SHP77 treated with DMSO at 0.1 percent for 48 hours (cell line): Measurements from ENCODE around the gene SPTAN1.
A peak's percentile ranks its signal among the peaks of the same experiment; 100 is the strongest.
"Not testable (repeated sequence)": the region's sequence is repeated elsewhere in the genome, so short reads cannot be mapped to it uniquely, and the experiment has no call there.

Experiments used
- DNase-seq: peaks from one replicate; lab custom pipeline; 2025; lab: John Stamatoyannopoulos, UW

SPTAN1 gene

GRCh38 chr9:128632486-128632885 is 80.1 kb downstream of the SPTAN1 start:
- DNase-seq = no peak

- no peak for DNase-seq
These were observed 80.7 kb downstream of the SPTAN1 start for GRCh38 chr9:128633057-128633456.

- DNase-seq = no peak
These were observed 81.2 kb downstream of the SPTAN1 start for GRCh38 chr9:128633601-128634000.

- DNase-seq = no peak
These were observed 81.7 kb downstream of the SPTAN1 start for GRCh38 chr9:128634111-128634510.

- DNase-seq = no peak
These were observed 82.4 kb downstream of the SPTAN1 start for GRCh38 chr9:128634651-128635262.

GRCh38 chr9:128635266-128636023 is 83.1 kb downstream of the SPTAN1 start:
- peak; percentile 80 for DNase-seq

- peak; percentile 38 for DNase-seq
These were observed 83.6 kb downstream of the SPTAN1 start for GRCh38 chr9:128636024-128636390.

- DNase-seq = peak; percentile 15
These were observed 84.5 kb downstream of the SPTAN1 start for GRCh38 chr9:128636556-128637530.

GRCh38 chr9:128637656-128638055 is 85.3 kb downstream of the SPTAN1 start:
- DNase-seq = peak; percentile 81

- DNase-seq = no peak
These were observed 86.2 kb downstream of the SPTAN1 start for GRCh38 chr9:128638580-128638979.

GRCh38 chr9:128640603-128641002 is 88.2 kb downstream of the SPTAN1 start:
- no peak for DNase-seq

- DNase-seq = no peak
These were observed 90.4 kb downstream of the SPTAN1 start for GRCh38 chr9:128642675-128643245.

- DNase-seq = no peak
These were observed 91.3 kb downstream of the SPTAN1 start for GRCh38 chr9:128643519-128644300.

- not testable (repeated sequence) for DNase-seq
These were observed 95.8 kb downstream of the SPTAN1 start for GRCh38 chr9:128648206-128648605.

- no peak for DNase-seq
These were observed 99.4 kb downstream of the SPTAN1 start for GRCh38 chr9:128651798-128652197.

GRCh38 chr9:128653908-128654307 is 101.5 kb downstream of the SPTAN1 start:
- no peak for DNase-seq

GRCh38 chr9:128654481-128654880 is 102.1 kb downstream of the SPTAN1 start:
- no peak for DNase-seq

- DNase-seq = peak; percentile 62
These were observed 104.3 kb downstream of the SPTAN1 start, which contains the start of gene DYNC2I2 for GRCh38 chr9:128656416-128657343. Gene DYNC2I2 (minus strand): TSS chr9:128656847. CDS start chr9:128656726, 121 bp downstream.

GRCh38 chr9:128657344-128657704 is 104.9 kb downstream of the SPTAN1 start:
- no peak for DNase-seq

- DNase-seq = no peak
These were observed 105.4 kb downstream of the SPTAN1 start for GRCh38 chr9:128657796-128658195.
